Upper lobe of right lung (tissue), 1 donor: ENCODE data around the gene MED23. TPM values are rescaled to one million over a fixed set of nuclear protein-coding genes. Genes with fewer than 3 reads are reported as not detected.

Experiments used
- ATAC-seq: fragments of 200-7000 bp; cut with Tn5 transposase; one replicate; pipeline ENCODE4 v1.9.1; 2020; ENCODE audit warnings: mild to moderate bottlenecking, moderate library complexity
- DNase-seq: peaks from one replicate; pipeline ENCODE4 v3.0.0-alpha.2; 2020
- H3K27ac ChIP-seq: fragments of 200-600 bp; one replicate; pipeline ENCODE4 v1.8.0; 2022
- H3K27me3 ChIP-seq: fragments of 200-600 bp; one replicate; pipeline ENCODE4 v1.8.0; 2022; ENCODE audit warnings: mild to moderate bottlenecking
- H3K36me3 ChIP-seq: fragments of 200-600 bp; one replicate; pipeline ENCODE4 v1.8.0; 2022
- H3K4me1 ChIP-seq: fragments of 200-600 bp; one replicate; pipeline ENCODE4 v1.8.0; 2022
- H3K4me3 ChIP-seq: fragments of 200-600 bp; one replicate; pipeline ENCODE4 v1.8.0; 2022; ENCODE audit warnings: mild to moderate bottlenecking
- H3K9me3 ChIP-seq: fragments of 200-600 bp; one replicate; pipeline ENCODE4 v1.8.0; 2022
- CTCF ChIP-seq: fragments of 200-600 bp; IDR thresholded peaks from one replicate; pipeline ENCODE4 v1.8.0; 2022; ENCODE audit warnings: antibody characterized with exemption
- intact Hi-C: fragments of 100-400 bp; cut with DNase I; formaldehyde crosslinking; loops from one replicate; pipeline ENCODE4 v1.11.0; 2022
- total RNA-seq: library from RNA; stranded (reverse); fragmentation: NEBNext Ultra II Directional; extraction: Animal tissue kit (Norgen Biotek cat#: 25700); gene quantifications from one replicate; pipeline ENCODE4 v1.2.1, GENCODE V29; 2021
- donor health status: DM: no; HTN: yes; CAD: no; lungs with severe emphysema.

The MED23 gene
- total RNA-seq, 1 donor from 2014 or later: 25.8 TPM

- Histone ChIP-seq H3K4me3 (no peak overlapping the region), H3K27ac (no peak overlapping the region), H3K27me3 (no peaks in the 10 kb centered on the region), H3K36me3 (no peaks in the 10 kb centered on the region), H3K9me3 (no peaks in the 10 kb centered on the region), H3K4me1 (no peaks in the 10 kb centered on the region)
- no peak for ATAC-seq
- no peak for TF ChIP-seq CTCF
- DNase-seq: no peak
- intact Hi-C loops: no loop called here
These were observed 26.3 kb upstream of the MED23 start for GRCh38 chr6:131654326-131654725.

- Histone ChIP-seq H3K27me3 (no peaks in the 10 kb centered on the region), H3K4me3 (no peak overlapping the region), H3K4me1 (no peaks in the 10 kb centered on the region), H3K9me3 (no peaks in the 10 kb centered on the region), H3K36me3 (no peaks in the 10 kb centered on the region), H3K27ac (no peak overlapping the region)
- intact Hi-C loops: no loop called here
- DNase-seq: no peak
- TF ChIP-seq CTCF: no peak
- ATAC-seq: no peak
These were observed 24.4 kb upstream of the MED23 start for GRCh38 chr6:131652472-131652871.

- intact Hi-C loops: no loop called here
- no peak overlapping the region for H3K27ac ChIP-seq
- ATAC-seq: no peak
- no peaks in the 10 kb centered on the region for H3K9me3 ChIP-seq
- no peak for TF ChIP-seq CTCF
- no peak for DNase-seq
- H3K27me3 ChIP-seq: no peaks in the 10 kb centered on the region
- H3K4me3 ChIP-seq: no peak overlapping the region
- H3K4me1 ChIP-seq: no peaks in the 10 kb centered on the region
- H3K36me3 ChIP-seq: no peaks in the 10 kb centered on the region
These were observed 23.7 kb upstream of the MED23 start for GRCh38 chr6:131651782-131652181.

- Histone ChIP-seq H3K27ac (no peak overlapping the region), H3K27me3 (no peaks in the 10 kb centered on the region), H3K4me3 (no peak overlapping the region), H3K9me3 (no peaks in the 10 kb centered on the region), H3K36me3 (no peaks in the 10 kb centered on the region), H3K4me1 (no peaks in the 10 kb centered on the region)
- ATAC-seq (no peak), DNase-seq (no peak)
- intact Hi-C loops: no loop called here
- TF ChIP-seq CTCF: no peak
These were observed 18.2 kb upstream of the MED23 start for GRCh38 chr6:131646249-131646670.

- ATAC-seq: no peak
- H3K4me1 ChIP-seq: no peaks in the 10 kb centered on the region
- intact Hi-C loops: no loop called here
- DNase-seq: no peak
- no peaks in the 10 kb centered on the region for H3K36me3 ChIP-seq
- no peaks in the 10 kb centered on the region for H3K9me3 ChIP-seq
- no peak overlapping the region for H3K4me3 ChIP-seq
- H3K27me3 ChIP-seq: no peaks in the 10 kb centered on the region
- no peak for TF ChIP-seq CTCF
- H3K27ac ChIP-seq: no peak overlapping the region
These were observed 17.8 kb upstream of the MED23 start for GRCh38 chr6:131645846-131646245.

- H3K36me3 ChIP-seq: no peaks in the 10 kb centered on the region
- H3K4me1 ChIP-seq: no peaks in the 10 kb centered on the region
- no peak overlapping the region for H3K27ac ChIP-seq
- no peak for ATAC-seq
- intact Hi-C loops: no loop called here
- no peak for TF ChIP-seq CTCF
- no peaks in the 10 kb centered on the region for H3K27me3 ChIP-seq
- H3K4me3 ChIP-seq: no peak overlapping the region
- H3K9me3 ChIP-seq: no peaks in the 10 kb centered on the region
- no peak for DNase-seq
These were observed 16.9 kb upstream of the MED23 start for GRCh38 chr6:131644921-131645320.
